Esophagus muscularis mucosa (tissue), 4 donors: ENCODE measurements around the gene CD109. TPM values are rescaled to one million over a fixed set of nuclear protein-coding genes. Genes with fewer than 3 reads are reported as not detected.

Experiments
- DNase-seq: peaks from one replicate; pipeline ENCODE4 v3.0.0-alpha.2; 2017; ENCODE audit errors: extremely low spot score
- H3K27ac ChIP-seq, 4 donors: fragments of 200-600 bp; sonication (generic); replicated peaks in 1 of 4; 1 replicate in 3 of 4; 2 replicates in 1 of 4; pipeline ENCODE4 v1.5.1; 2016 to 2019; ENCODE audit warnings: mild to moderate bottlenecking in 1 of 4
- H3K27me3 ChIP-seq, 4 donors: fragments of 200-600 bp; sonication (generic); one replicate each; pipeline versions ENCODE4 v1.5.1 to v1.6.0; 2016 to 2019
- H3K36me3 ChIP-seq, 4 donors: fragments of 200-600 bp; sonication (generic); one replicate each; pipeline ENCODE4 v1.5.1; 2016 to 2019
- H3K4me1 ChIP-seq, 4 donors: fragments of 200-600 bp; sonication (generic); one replicate each; pipeline ENCODE4 v1.5.1; 2016 to 2019
- H3K4me3 ChIP-seq, 4 donors: fragments of 200-600 bp; sonication (generic); 1 replicate in 2 of 4; 2 replicates in 2 of 4; pipeline ENCODE4 v1.5.1; 2016 to 2019; ENCODE audit warnings: mild to moderate bottlenecking in 4 of 4, moderate library complexity in 1 of 4
- H3K9me3 ChIP-seq, 4 donors: fragments of 200-600 bp; sonication (generic); 1 replicate in 3 of 4; 2 replicates in 1 of 4; pipeline ENCODE4 v1.5.1; 2016 to 2019
- CTCF ChIP-seq, 3 experiments: fragments of 200-600 bp in 2 of 3; fragments of 450-650 bp in 1 of 3; sonication (generic) in 2 of 3; IDR thresholded peaks; one replicate each; pipeline ENCODE4 v1.5.1; 2017 to 2019; ENCODE audit warnings: antibody characterized with exemption in 3 of 3, mild to moderate bottlenecking in 2 of 3, moderate library complexity in 1 of 3
- EP300 ChIP-seq: sonication (generic); formaldehyde crosslinking; IDR thresholded peaks from one replicate; pipeline ENCODE4 v1.6.1; 2017; ENCODE audit warnings: antibody characterized with exemption
- POLR2A ChIP-seq: fragments of 450-650 bp; IDR thresholded peaks from one replicate; pipeline ENCODE4 v1.6.1; 2017; ENCODE audit warnings: antibody characterized with exemption, moderate library complexity, mild to moderate bottlenecking, low read depth
- POLR2AphosphoS5 ChIP-seq, 2 donors: sonication (generic); formaldehyde crosslinking; IDR thresholded peaks; one replicate each; pipeline ENCODE4 v1.6.1; 2017; ENCODE audit warnings: antibody characterized with exemption in 2 of 2
- WGBS: methylation state at CpG from one replicate; pipeline ENCODE4 v1.1.5; 2018; 5-methylcytosine and 5-hydroxymethylcytosine counted together
- intact Hi-C: fragments of 100-400 bp; cut with DNase I; formaldehyde crosslinking; loops from one replicate; pipeline ENCODE4 v1.15.1; 2023
- total RNA-seq, 4 donors: library from RNA; depleted of rRNA; stranded (reverse); fragments of >200 nt; gene quantifications; one replicate each; pipeline versions ENCODE4 v1.1.0 to v1.2.1, GENCODE V29; 2016

Gene CD109
- total RNA-seq, 4 donors from 2014 or later: 12.1 to 21.4 (median 15.8) TPM

GRCh38 chr6:73732845-73733675, 37.1 kb downstream of the CD109 start:
- Histone ChIP-seq H3K4me3 (no peak overlapping the region), H3K27ac (no peak overlapping the region), H3K9me3 (no peaks in the 10 kb centered on the region), H3K36me3 (peaks cover 0 to 9% (median 7%) of the 10 kb centered on the region in 4 donors), H3K27me3 (no peaks in the 10 kb centered on the region), H3K4me1 (peaks cover 0 to 5% (median 0%) of the 10 kb centered on the region in 4 donors)
- intact Hi-C loops: loop anchor here (1.0 to 10.0 kb wide), 2 partner anchors 58 to 218 kb away; no protein-coding TSS in a partner anchor
- WGBS: 54% methylated on average over 6 of the region's 6 CpGs
- TF ChIP-seq CTCF (IDR thresholded peaks at IDR 0.05) (peak; percentile 89 to 95 (median 91)), EP300 (no peak), POLR2AphosphoS5 (IDR thresholded peaks at IDR 0.05) (peak in 1 of 2 donors; percentile 42), POLR2A (no peak)
- no peak for DNase-seq

- 86% methylated on average over 4 of the region's 6 CpGs for WGBS
- no peak for TF ChIP-seq POLR2AphosphoS5 (IDR thresholded peaks at IDR 0.05)
- TF ChIP-seq POLR2A: no peak
- TF ChIP-seq EP300: no peak
- TF ChIP-seq CTCF (IDR thresholded peaks at IDR 0.05): no peak
Measured at GRCh38 chr6:73733791-73734190, 37.8 kb downstream of the CD109 start.

GRCh38 chr6:73734832-73735453, 38.9 kb downstream of the CD109 start:
- WGBS: 82% methylated on average over 2 of the region's 2 CpGs
- intact Hi-C loops: loop anchor here (5.0 to 10.0 kb wide), 2 partner anchors 122 to 220 kb away; no protein-coding TSS in a partner anchor

More at GRCh38 chr6:73733791-73734190, 37.8 kb downstream of the CD109 start:
- no peak overlapping the region for H3K4me3 ChIP-seq
- no peak for DNase-seq
- peaks cover 0 to 9% (median 7%) of the 10 kb centered on the region in 4 donors for H3K36me3 ChIP-seq
- intact Hi-C loops: loop anchor here (1.0 to 10.0 kb wide), 2 partner anchors 58 to 219 kb away; no protein-coding TSS in a partner anchor
- H3K9me3 ChIP-seq: no peaks in the 10 kb centered on the region
- no peak overlapping the region for H3K27ac ChIP-seq
- no peaks in the 10 kb centered on the region for H3K27me3 ChIP-seq
- H3K4me1 ChIP-seq: peaks cover 0 to 9% (median 3%) of the 10 kb centered on the region in 4 donors

More at GRCh38 chr6:73734832-73735453, 38.9 kb downstream of the CD109 start:
- TF ChIP-seq POLR2A (no peak), POLR2AphosphoS5 (IDR thresholded peaks at IDR 0.05) (no peak), CTCF (IDR thresholded peaks at IDR 0.05) (no peak), EP300 (no peak)
- Histone ChIP-seq H3K9me3 (no peaks in the 10 kb centered on the region), H3K4me3 (no peak overlapping the region), H3K36me3 (peaks cover 0 to 9% (median 7%) of the 10 kb centered on the region in 4 donors), H3K27ac (no peak overlapping the region), H3K27me3 (no peaks in the 10 kb centered on the region), H3K4me1 (peaks cover 0 to 13% (median 4%) of the 10 kb centered on the region in 4 donors)
- no peak for DNase-seq
